Measurements from ENCODE around the gene ARHGEF38. TPM values are rescaled to one million over a fixed set of nuclear protein-coding genes. Genes with fewer than 3 reads are reported as not detected.

Gene ARHGEF38
- polyA plus RNA-seq, 10 donors = 0.04 to 2.0 (median 0.67) TPM; not detected in 1

- no peak for DNase-seq
These were observed 3.8 kb downstream of the ARHGEF38 start for GRCh38 chr4:105556206-105556605.

GRCh38 chr4:105558277-105558676 lies 5.9 kb downstream of the ARHGEF38 start:
- DNase-seq = no peak

GRCh38 chr4:105560421-105560848 lies 8.0 kb downstream of the ARHGEF38 start:
- DNase-seq = no peak

- DNase-seq = no peak
These were observed 10.9 kb downstream of the ARHGEF38 start for GRCh38 chr4:105563352-105563751.

- no peak for DNase-seq
These were observed 16.2 kb downstream of the ARHGEF38 start for GRCh38 chr4:105568584-105568983.

GRCh38 chr4:105569057-105569865 lies 16.8 kb downstream of the ARHGEF38 start:
- no peak for DNase-seq

GRCh38 chr4:105569866-105570236 lies 17.4 kb downstream of the ARHGEF38 start:
- DNase-seq = no peak

- no peak for DNase-seq
These were observed 19.9 kb downstream of the ARHGEF38 start for GRCh38 chr4:105572296-105572695.

GRCh38 chr4:105586638-105587328 lies 34.4 kb downstream of the ARHGEF38 start:
- no peak for DNase-seq

GRCh38 chr4:105587841-105588240 lies 35.4 kb downstream of the ARHGEF38 start:
- no peak for DNase-seq

- no peak for DNase-seq
These were observed 35.8 kb downstream of the ARHGEF38 start for GRCh38 chr4:105588252-105588651.

GRCh38 chr4:105591573-105591972 lies 39.2 kb downstream of the ARHGEF38 start:
- DNase-seq = no peak

- DNase-seq = no peak
These were observed 41.9 kb downstream of the ARHGEF38 start for GRCh38 chr4:105594099-105595010.

GRCh38 chr4:105596684-105597083 lies 44.3 kb downstream of the ARHGEF38 start:
- no peak for DNase-seq

GRCh38 chr4:105598052-105598451 lies 45.6 kb downstream of the ARHGEF38 start:
- no peak for DNase-seq

GRCh38 chr4:105598787-105599186 lies 46.4 kb downstream of the ARHGEF38 start:
- no peak for DNase-seq

GRCh38 chr4:105599482-105599881 lies 47.1 kb downstream of the ARHGEF38 start:
- no peak for DNase-seq

GRCh38 chr4:105599932-105600655 lies 47.7 kb downstream of the ARHGEF38 start:
- DNase-seq = no peak

- DNase-seq = no peak
These were observed 48.5 kb downstream of the ARHGEF38 start for GRCh38 chr4:105600951-105601350.

GRCh38 chr4:105601406-105601805 lies 49.0 kb downstream of the ARHGEF38 start:
- no peak for DNase-seq

- no peak for DNase-seq
These were observed 50.7 kb downstream of the ARHGEF38 start for GRCh38 chr4:105603158-105603557.
